Mesenchymal stem cell (in vitro differentiated cells and primary cell): ENCODE data around the gene EPS8L3.

Experiments
- DNase-seq: peaks from one replicate; pipeline ENCODE4 v3.0.0-alpha.2; 2013
- H2AFZ ChIP-seq: one replicate; pipeline ENCODE4 v1.6.1; 2013; ENCODE audit warnings: low read depth, mild to moderate bottlenecking, control low read depth, inconsistent platforms, low read length, moderate library complexity
- H2AK5ac ChIP-seq: 2 replicates; pipeline ENCODE4 v1.6.1; 2013; ENCODE audit warnings: low read length, moderate library complexity, mild to moderate bottlenecking, inconsistent platforms; ENCODE audit not compliant: severe bottlenecking
- H2BK120ac ChIP-seq: one replicate; pipeline ENCODE4 v1.6.1; 2013; ENCODE audit warnings: low read depth, mild to moderate bottlenecking, inconsistent platforms, low read length, moderate library complexity
- H2BK12ac ChIP-seq, 2 experiments: one replicate each; pipeline ENCODE4 v1.6.1; 2013; ENCODE audit warnings: inconsistent platforms in 2 of 2, low read length in 2 of 2, mild to moderate bottlenecking in 2 of 2, moderate library complexity in 2 of 2, control low read depth in 1 of 2
- H2BK15ac ChIP-seq: one replicate; pipeline ENCODE4 v1.6.1; 2013; ENCODE audit warnings: mild to moderate bottlenecking, low read depth, inconsistent platforms; ENCODE audit not compliant: poor library complexity, severe bottlenecking
- H2BK5ac ChIP-seq: 2 replicates; pipeline ENCODE4 v1.6.1; 2013; ENCODE audit warnings: low read depth, mild to moderate bottlenecking, low read length, control low read depth, inconsistent platforms; ENCODE audit not compliant: poor library complexity, severe bottlenecking
- H3K14ac ChIP-seq, 2 experiments: one replicate each; pipeline ENCODE4 v1.6.1; 2013; ENCODE audit warnings: inconsistent platforms in 2 of 2, low read length in 2 of 2, control low read depth in 1 of 2, mild to moderate bottlenecking in 1 of 2, moderate library complexity in 1 of 2
- H3K18ac ChIP-seq, 2 experiments: one replicate each; pipeline ENCODE4 v1.6.1; 2013; ENCODE audit warnings: inconsistent platforms in 2 of 2, low read length in 2 of 2, control low read depth in 1 of 2, low read depth in 1 of 2, mild to moderate bottlenecking in 1 of 2
- H3K23ac ChIP-seq, 2 experiments: one replicate each; pipeline ENCODE4 v1.6.1; 2013; ENCODE audit warnings: inconsistent platforms in 2 of 2, low read length in 2 of 2, mild to moderate bottlenecking in 2 of 2, moderate library complexity in 2 of 2, control low read depth in 1 of 2
- H3K27ac ChIP-seq: 2 replicates; pipeline ENCODE4 v1.5.1; 2013; ENCODE audit warnings: mild to moderate bottlenecking, moderate library complexity, low read length, control low read depth, inconsistent platforms; ENCODE audit not compliant: poor library complexity, severe bottlenecking
- H3K27me3 ChIP-seq, 2 experiments: 2 replicates each; pipeline versions ENCODE4 v1.6.1 to v1.7.0; 2013; ENCODE audit warnings: low read length in 2 of 2, mild to moderate bottlenecking in 2 of 2, moderate library complexity in 2 of 2, control low read depth in 1 of 2, inconsistent platforms in 1 of 2; ENCODE audit not compliant: control insufficient read depth in 1 of 2, insufficient read depth in 1 of 2
- H3K36me3 ChIP-seq, 2 experiments: 2 replicates each; pipeline versions ENCODE4 v1.6.1 to v1.7.0; 2013; ENCODE audit warnings: low read length in 2 of 2, control low read depth in 1 of 2, inconsistent platforms in 1 of 2, low read depth in 1 of 2, mild to moderate bottlenecking in 1 of 2; ENCODE audit not compliant: insufficient read depth in 2 of 2, control insufficient read depth in 1 of 2
- H3K4ac ChIP-seq, 2 experiments: one replicate each; pipeline ENCODE4 v1.6.1; 2013; ENCODE audit warnings: inconsistent platforms in 2 of 2, low read length in 2 of 2, mild to moderate bottlenecking in 2 of 2, moderate library complexity in 2 of 2, control low read depth in 1 of 2, low read depth in 1 of 2
- H3K4me1 ChIP-seq: 2 replicates; pipeline ENCODE4 v1.6.1; 2013; ENCODE audit warnings: low read depth, low read length, control low read depth; ENCODE audit not compliant: control insufficient read depth, insufficient read depth
- H3K4me2 ChIP-seq: 2 replicates; pipeline ENCODE4 v1.6.1; 2013; ENCODE audit warnings: low read length, mild to moderate bottlenecking, inconsistent platforms; ENCODE audit not compliant: poor library complexity, severe bottlenecking
- H3K4me3 ChIP-seq, 2 experiments: 2 replicates each; pipeline versions ENCODE4 v1.5.1 to v1.7.0; 2013; ENCODE audit warnings: low read length in 2 of 2, mild to moderate bottlenecking in 2 of 2, control low read depth in 1 of 2, low read depth in 1 of 2; ENCODE audit not compliant: insufficient read depth in 1 of 2
- H3K79me1 ChIP-seq: replicated peaks from 2 replicates; pipeline ENCODE4 v1.6.1; 2013; ENCODE audit warnings: mild to moderate bottlenecking, control low read depth, low read length, inconsistent platforms; ENCODE audit not compliant: poor library complexity, severe bottlenecking
- H3K9ac ChIP-seq: 2 replicates; pipeline ENCODE4 v1.7.0; 2013; ENCODE audit warnings: mild to moderate bottlenecking, low read length, moderate library complexity
- H3K9me3 ChIP-seq: 2 replicates; pipeline ENCODE4 v1.7.0; 2013; ENCODE audit warnings: mild to moderate bottlenecking, low read length; ENCODE audit not compliant: control insufficient read depth
- H4K8ac ChIP-seq: one replicate; pipeline ENCODE4 v1.6.1; 2013; ENCODE audit warnings: inconsistent platforms, mild to moderate bottlenecking, low read length, moderate library complexity
- H4K91ac ChIP-seq: one replicate; pipeline ENCODE4 v1.6.1; 2013; ENCODE audit warnings: mild to moderate bottlenecking, low read length, inconsistent platforms
- WGBS: methylation state at CpG from one replicate; pipeline ENCODE4 v1.1.7; 2013; ENCODE audit warnings: mixed read lengths; 5-methylcytosine and 5-hydroxymethylcytosine counted together

The EPS8L3 gene

DNA sequence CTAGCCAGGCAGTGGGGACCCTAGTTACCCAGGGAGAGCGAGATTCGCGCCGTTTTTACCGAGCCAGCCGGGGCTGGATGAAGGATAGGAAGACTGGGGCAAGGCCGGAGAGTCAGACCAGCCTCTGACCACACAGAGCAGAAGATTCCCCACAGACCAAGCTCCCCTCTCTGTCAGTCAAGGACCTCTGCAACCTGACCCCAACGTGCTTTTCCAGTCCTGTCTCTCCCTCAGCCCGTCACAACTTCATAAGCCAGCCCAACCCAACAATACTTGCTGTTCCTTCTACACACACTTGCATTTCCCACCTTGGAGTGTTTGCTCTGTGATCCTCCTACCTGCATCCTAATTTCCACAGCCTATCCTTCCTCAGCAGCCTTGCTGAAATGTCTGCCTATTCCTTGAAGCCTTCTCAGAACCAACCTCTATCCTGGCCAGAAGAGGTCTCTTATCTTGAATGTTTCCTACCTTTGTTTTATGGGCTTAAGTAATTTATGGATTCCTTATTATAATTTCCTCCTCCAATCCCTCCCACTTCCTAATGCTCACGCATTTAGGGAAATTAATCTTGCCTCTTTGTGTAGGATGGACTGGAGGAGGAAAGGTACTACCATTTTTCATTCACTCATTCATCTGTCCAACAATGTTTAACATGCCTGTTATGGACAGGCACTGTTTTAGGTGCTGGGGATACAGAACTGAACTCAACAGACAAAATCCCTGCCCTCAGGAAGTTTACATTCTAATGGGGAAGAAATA is 22.9 kb downstream of the EPS8L3 start, which contains the start of gene GSTM3:
GSTM3 (minus strand) TSS at position 424 of the 759 bp plus-strand sequence. CDS start 751 bp downstream, outside the sequence.
- Histone ChIP-seq H3K4me2 (peak within 1 kb of the TSS; percentile 53), H2BK12ac (no peak within 1 kb of the TSS)

DNA sequence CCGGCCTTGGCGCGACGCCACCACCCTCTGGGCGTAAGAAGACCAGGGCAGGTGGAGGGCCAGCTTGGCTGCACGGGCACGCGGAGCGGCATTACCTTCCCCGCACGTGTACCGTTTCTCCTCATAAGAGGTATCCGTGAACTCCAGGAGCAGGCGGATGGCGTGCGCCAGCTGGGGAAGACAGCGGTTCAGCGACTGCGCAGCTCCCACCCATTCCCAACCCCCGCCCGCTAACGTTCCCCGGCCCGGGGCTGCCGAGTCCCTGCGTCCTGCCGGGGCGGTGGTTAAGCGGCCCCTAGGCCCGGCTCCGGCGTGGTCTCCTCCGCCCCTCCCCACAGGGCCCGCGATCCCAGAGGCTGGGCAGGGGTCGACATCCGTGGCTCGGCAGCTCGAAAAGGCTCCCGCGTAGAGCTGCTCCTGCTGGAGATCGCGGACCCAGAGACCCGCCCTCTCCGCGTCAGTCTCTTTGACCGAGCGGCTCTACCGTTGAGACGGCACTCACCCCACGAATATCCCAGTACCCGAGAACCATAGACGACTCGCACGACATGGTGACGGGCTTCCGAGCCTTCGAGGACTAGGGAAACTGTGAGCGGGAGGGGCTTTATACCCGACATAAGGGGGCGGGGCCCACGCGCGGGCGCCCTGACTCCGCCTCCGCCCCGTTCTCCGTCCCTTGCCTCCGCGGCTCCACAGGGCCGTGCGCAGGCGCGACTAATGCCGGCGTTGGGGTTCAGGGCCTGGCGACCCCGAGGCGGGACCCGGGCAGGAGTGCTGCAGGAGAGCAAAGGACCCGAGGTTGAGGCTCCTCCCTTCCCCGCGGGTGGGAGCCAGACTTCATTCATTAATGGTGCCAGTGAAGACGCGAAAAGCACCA is 23.7 kb downstream of the EPS8L3 start:
- no peak overlapping the region for H2AK5ac ChIP-seq
- no peaks in the 10 kb centered on the region for H3K9me3 ChIP-seq
- H2BK5ac ChIP-seq, result no peak overlapping the region
- peak overlapping the region; percentile 87 for H4K8ac ChIP-seq
- peak overlapping the region; percentile 78 to 82 for H3K4me3 ChIP-seq
- peaks cover 5% of the 10 kb centered on the region for H3K79me1 ChIP-seq
- peak overlapping the region in 1 of 2 experiments; percentile 2 for H3K23ac ChIP-seq
- H2BK15ac ChIP-seq, result peak overlapping the region; percentile 96
- H2BK12ac ChIP-seq, result no peak overlapping the region
- H3K27ac ChIP-seq, result no peak overlapping the region
- peak overlapping the region; percentile 82 for H3K9ac ChIP-seq
- peak overlapping the region; percentile 53 for H3K4me2 ChIP-seq
- H3K4ac ChIP-seq, result peak overlapping the region; percentile 60 to 75
- WGBS, result 2% methylated on average over 84 of the region's 86 CpGs
- peak overlapping the region; percentile 62 for H4K91ac ChIP-seq
- peak overlapping the region; percentile 96 for H2BK120ac ChIP-seq
- H2AFZ ChIP-seq, result peak overlapping the region; percentile 73
- H3K27me3 ChIP-seq, result peaks cover 0 to 19% of the 10 kb centered on the region in 2 experiments
- H3K4me1 ChIP-seq, result peaks cover 6% of the 10 kb centered on the region
- peak overlapping the region in 1 of 2 experiments; percentile 58 for H3K14ac ChIP-seq
- peak; percentile 89 for DNase-seq
- H3K18ac ChIP-seq, result peak overlapping the region; percentile 89 to 90
- H3K36me3 ChIP-seq, result peaks cover 13 to 21% of the 10 kb centered on the region in 2 experiments

More for the DNA sequence above, 22.9 kb downstream of the EPS8L3 start, which contains the start of gene GSTM3:
- Histone ChIP-seq H3K4me3 (peak within 1 kb of the TSS; percentile 78 to 82), H3K79me1 (peaks cover 5% of the 10 kb centered on the region), H2BK15ac (peak within 1 kb of the TSS; percentile 96), H2BK5ac (no peak within 1 kb of the TSS), H3K9me3 (no peaks in the 10 kb centered on the region), H3K18ac (peak within 1 kb of the TSS; percentile 89 to 90), H4K8ac (peak within 1 kb of the TSS; percentile 87), H2AK5ac (no peak within 1 kb of the TSS), H3K9ac (peak within 1 kb of the TSS; percentile 82), H3K27ac (no peak within 1 kb of the TSS), H3K4me1 (peaks cover 6% of the 10 kb centered on the region), H3K27me3 (peaks cover 0 to 19% of the 10 kb centered on the region in 2 experiments), H2AFZ (peak within 1 kb of the TSS; percentile 73), H2BK120ac (peak within 1 kb of the TSS; percentile 96), H3K23ac (no peak within 1 kb of the TSS), H4K91ac (peak within 1 kb of the TSS; percentile 62), H3K14ac (peak within 1 kb of the TSS in 1 of 2 experiments; percentile 58), H3K4ac (peak within 1 kb of the TSS; percentile 60 to 75), H3K36me3 (peaks cover 13 to 21% of the 10 kb centered on the region in 2 experiments)
- no peak for DNase-seq
- WGBS, result 9% methylated on average over 9 of the region's 10 CpGs

DNA sequence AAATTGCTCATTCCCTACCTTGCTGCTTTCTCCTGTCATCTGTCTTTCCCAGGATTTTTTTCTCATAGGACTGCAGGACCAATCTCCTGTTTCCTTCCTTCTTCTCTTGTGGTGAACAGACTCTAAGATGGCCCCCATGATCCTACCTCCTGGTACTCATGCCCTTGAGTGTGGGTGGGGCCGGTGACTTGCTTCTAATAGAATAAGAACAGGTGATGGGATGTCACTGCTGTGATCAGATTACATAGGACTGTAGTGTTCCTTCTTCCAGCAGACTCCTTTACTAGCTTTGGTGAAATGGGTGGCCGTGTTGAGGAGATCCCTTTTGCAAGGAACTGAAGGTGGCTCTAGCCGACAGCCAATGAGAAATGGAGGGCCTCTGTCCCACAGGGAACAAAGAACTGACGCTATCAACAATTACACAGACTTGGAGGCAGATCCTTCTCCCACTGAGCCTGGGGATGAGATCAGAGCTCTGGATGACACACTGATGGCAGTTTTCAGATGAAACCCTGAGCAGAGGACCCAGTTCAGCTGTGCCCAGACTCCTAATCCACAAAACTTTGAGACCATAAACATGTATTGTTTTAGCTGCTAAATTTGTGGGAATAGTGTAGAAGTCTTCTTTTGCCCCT is 30.4 kb downstream of the EPS8L3 start:
- Histone ChIP-seq H2AK5ac (no peak overlapping the region), H3K9ac (no peak overlapping the region), H3K4me1 (peaks cover 6% of the 10 kb centered on the region), H3K27me3 (no peaks in the 10 kb centered on the region), H4K91ac (no peak overlapping the region), H3K4me2 (no peak overlapping the region), H2BK12ac (no peak overlapping the region), H3K23ac (no peak overlapping the region), H3K36me3 (peaks cover 13 to 20% of the 10 kb centered on the region in 2 experiments), H4K8ac (no peak overlapping the region), H3K14ac (no peak overlapping the region), H3K27ac (no peak overlapping the region), H3K4me3 (no peak overlapping the region), H2BK5ac (no peak overlapping the region), H3K79me1 (peaks cover 2% of the 10 kb centered on the region), H2BK120ac (no peak overlapping the region), H3K9me3 (no peaks in the 10 kb centered on the region), H3K4ac (no peak overlapping the region), H2BK15ac (no peak overlapping the region), H3K18ac (no peak overlapping the region), H2AFZ (no peak overlapping the region)
- no peak for DNase-seq
- WGBS, result 93% methylated on average over 4 of the region's 4 CpGs
